NCI-H82 (cell line): Measurements from ENCODE around the gene SPCS3.

Source experiments
- DNase-seq: peaks from one replicate; lab custom pipeline; 2025; lab: John Stamatoyannopoulos, UW

Gene SPCS3

GRCh38 chr4:176350671-176351070 is 30.9 kb downstream of the SPCS3 start:
- DNase-seq, result peak; percentile 9

- DNase-seq, result no peak
Measured at GRCh38 chr4:176354884-176355283, 35.1 kb downstream of the SPCS3 start.

GRCh38 chr4:176357359-176358082 is 37.8 kb downstream of the SPCS3 start:
- DNase-seq, result no peak

- DNase-seq, result no peak
Measured at GRCh38 chr4:176358083-176358469, 38.3 kb downstream of the SPCS3 start.

- DNase-seq, result no peak
Measured at GRCh38 chr4:176359590-176359989, 39.8 kb downstream of the SPCS3 start.

GRCh38 chr4:176360446-176360845 is 40.7 kb downstream of the SPCS3 start:
- DNase-seq, result no peak

GRCh38 chr4:176363072-176363471 is 43.3 kb downstream of the SPCS3 start:
- DNase-seq, result no peak

GRCh38 chr4:176367771-176368465 is 48.2 kb downstream of the SPCS3 start:
- no peak for DNase-seq

GRCh38 chr4:176376032-176376614 is 56.4 kb downstream of the SPCS3 start:
- DNase-seq, result peak; percentile 27

GRCh38 chr4:176377780-176378179 is 58.0 kb downstream of the SPCS3 start:
- DNase-seq, result peak; percentile 27

GRCh38 chr4:176380352-176381157 is 60.8 kb downstream of the SPCS3 start:
- no peak for DNase-seq
